ENCODE results near the gene GSTM5.

- TF ChIP-seq CTCF (IDR thresholded peaks at IDR 0.05) (no peak), POLR2A (IDR thresholded peaks at IDR 0.05) (no peak)
Observed at GRCh38 chr1:109757936-109758786, 46.1 kb downstream of the GSTM5 start.

Data from testis (tissue), 2 donors.